Right lobe of liver (tissue), 6 donors: Measurements from ENCODE around the gene CELA2A. TPM values are rescaled to one million over a fixed set of nuclear protein-coding genes. Genes with fewer than 3 reads are reported as not detected.

ENCODE experiments used
- ATAC-seq, 4 donors: fragments of 200-7000 bp; cut with Tn5 transposase; one replicate each; pipeline ENCODE4 v1.9.1; 2020; ENCODE audit warnings: mild to moderate bottlenecking in 4 of 4, moderate library complexity in 4 of 4
- DNase-seq, 3 donors: peaks; one replicate each; pipeline ENCODE4 v3.0.0-alpha.2; 2020
- H3K27ac ChIP-seq, 3 donors: fragments of 200-600 bp; one replicate each; pipeline ENCODE4 v1.8.0; 2022
- H3K27me3 ChIP-seq, 2 donors: fragments of 200-600 bp; one replicate each; pipeline ENCODE4 v1.8.0; 2022
- H3K36me3 ChIP-seq, 4 donors: fragments of 200-600 bp; sonication (generic) in 1 of 4; one replicate each; pipeline versions ENCODE4 v1.5.1 to v1.8.0; 2017 to 2022; ENCODE audit warnings: control low read depth in 1 of 4
- H3K4me1 ChIP-seq, 4 donors: fragments of 200-600 bp; sonication (generic) in 1 of 4; one replicate each; pipeline versions ENCODE4 v1.5.1 to v1.8.0; 2017 to 2022; ENCODE audit warnings: control low read depth in 1 of 4
- H3K4me3 ChIP-seq, 3 donors: fragments of 200-600 bp; one replicate each; pipeline ENCODE4 v1.8.0; 2022
- H3K9me3 ChIP-seq, 4 donors: fragments of 200-600 bp; sonication (generic) in 1 of 4; one replicate each; pipeline versions ENCODE4 v1.5.1 to v1.8.0; 2017 to 2022; ENCODE audit warnings: control low read depth in 1 of 4
- CTCF ChIP-seq, 4 donors: fragments of 200-600 bp in 3 of 4; fragments of 450-650 bp in 1 of 4; IDR thresholded peaks; one replicate each; pipeline versions ENCODE4 v1.5.1 to v1.8.0; 2016 to 2022; ENCODE audit warnings: antibody characterized with exemption in 4 of 4, mild to moderate bottlenecking in 2 of 4
- POLR2A ChIP-seq: fragments of 450-650 bp; IDR thresholded peaks from one replicate; pipeline ENCODE4 v1.6.1; 2017; ENCODE audit warnings: antibody characterized with exemption, mild to moderate bottlenecking
- WGBS: methylation state at CpG from one replicate; pipeline ENCODE4 v1.1.6; 2018; ENCODE audit warnings: low coverage, low lambda C conversion rate; ENCODE audit not compliant: insufficient coverage; ENCODE audit errors: missing lambda C conversion rate; 5-methylcytosine and 5-hydroxymethylcytosine counted together
- intact Hi-C, 2 donors: fragments of 100-400 bp; cut with DNase I; formaldehyde crosslinking; loops; one replicate each; pipeline versions ENCODE4 v1.11.2 to v1.14.1; 2022
- total RNA-seq, 6 experiments: library from RNA; depleted of rRNA in 2 of 6; stranded (reverse); fragments of >200 nt in 2 of 6; fragmentation: NEBNext Ultra II Directional in 3 of 6; extraction: Animal tissue kit (Norgen Biotek cat#: 25700) in 3 of 6; gene quantifications; one replicate each; pipeline versions ENCODE4 v1.1.0 to v1.2.4, GENCODE V29; 2016 to 2023
- donor health status: DM: no; HTN: yes; CAD: no.
- donor health status: DM: no; HTN: no; CAD: no.
- donor health status: DM: no; HTN: no; CAD: no.
- donor health status: DM: no; HTN: yes; CAD: no.
- donor health status: DM: no; HTN: yes; CAD: no.

CELA2A gene
- total RNA-seq, 6 experiments from 2014 or later = not detected

- no peak for ATAC-seq
Observed at GRCh38 chr1:15441247-15441646, 15.3 kb upstream of the CELA2A start.

GRCh38 chr1:15442119-15442518 is 14.4 kb upstream of the CELA2A start:
- ATAC-seq = no peak
- H3K27me3 ChIP-seq = no peaks in the 10 kb centered on the region
- WGBS = 93% methylated on average over 3 of the region's 8 CpGs
- TF ChIP-seq CTCF (IDR thresholded peaks at IDR 0.05) = no peak
- TF ChIP-seq POLR2A = no peak
- no peaks in the 10 kb centered on the region for H3K4me1 ChIP-seq
- no peak for DNase-seq
- H3K36me3 ChIP-seq = no peaks in the 10 kb centered on the region
- H3K4me3 ChIP-seq = no peak overlapping the region
- no peaks in the 10 kb centered on the region for H3K9me3 ChIP-seq
- no peak overlapping the region for H3K27ac ChIP-seq
- intact Hi-C loops = no loop called here

More at GRCh38 chr1:15441247-15441646, 15.3 kb upstream of the CELA2A start:
- TF ChIP-seq CTCF (IDR thresholded peaks at IDR 0.05) (no peak), POLR2A (no peak)
- Histone ChIP-seq H3K36me3 (no peaks in the 10 kb centered on the region), H3K27ac (no peak overlapping the region), H3K4me1 (no peaks in the 10 kb centered on the region), H3K4me3 (no peak overlapping the region), H3K9me3 (no peaks in the 10 kb centered on the region), H3K27me3 (no peaks in the 10 kb centered on the region)
- 74% methylated on average over 6 of the region's 6 CpGs for WGBS
- intact Hi-C loops = no loop called here
- no peak for DNase-seq

- WGBS = 80% methylated on average over 2 of the region's 5 CpGs
- H3K36me3 ChIP-seq = no peaks in the 10 kb centered on the region
- H3K4me3 ChIP-seq = no peak overlapping the region
- no peaks in the 10 kb centered on the region for H3K9me3 ChIP-seq
- ATAC-seq = no peak
- intact Hi-C loops = no loop called here
- TF ChIP-seq POLR2A = no peak
- no peak for TF ChIP-seq CTCF (IDR thresholded peaks at IDR 0.05)
- no peaks in the 10 kb centered on the region for H3K4me1 ChIP-seq
- no peaks in the 10 kb centered on the region for H3K27me3 ChIP-seq
- H3K27ac ChIP-seq = no peak overlapping the region
- no peak for DNase-seq
Observed at GRCh38 chr1:15442759-15443158, 13.8 kb upstream of the CELA2A start.

- no peak for ATAC-seq
- no peaks in the 10 kb centered on the region for H3K4me1 ChIP-seq
- H3K27ac ChIP-seq = no peak overlapping the region
- no peak for DNase-seq
- no peaks in the 10 kb centered on the region for H3K36me3 ChIP-seq
- no peaks in the 10 kb centered on the region for H3K27me3 ChIP-seq
- WGBS = 62% methylated on average over 4 of the region's 5 CpGs
- H3K9me3 ChIP-seq = no peaks in the 10 kb centered on the region
- H3K4me3 ChIP-seq = no peak overlapping the region
- intact Hi-C loops = no loop called here
- no peak for TF ChIP-seq CTCF (IDR thresholded peaks at IDR 0.05)
- no peak for TF ChIP-seq POLR2A
Observed at GRCh38 chr1:15443281-15443680, 13.3 kb upstream of the CELA2A start.
